Mesenteric fat pad (tissue), 1 donor: ENCODE results near the gene SPAG5. TPM values are rescaled to one million over a fixed set of nuclear protein-coding genes. Genes with fewer than 3 reads are reported as not detected.

Experiments
- DNase-seq: peaks from one replicate; pipeline ENCODE4 v3.0.0-alpha.2; 2020; ENCODE audit warnings: low spot score
- long read RNA-seq: library from polyadenylated mRNA; unstranded; transcript quantifications from one replicate; pipeline ENCODE4 v2.0.0, GENCODE V29; 2020
- total RNA-seq: library from RNA; stranded (reverse); fragmentation: NEBNext Ultra II Directional; extraction: Animal tissue kit (Norgen Biotek cat#: 25700); gene quantifications from one replicate; pipeline ENCODE4 v1.2.1, GENCODE V29; 2021
- donor health status: DM: yes; HTN: yes; CAD: no.

The SPAG5 gene, protein sequence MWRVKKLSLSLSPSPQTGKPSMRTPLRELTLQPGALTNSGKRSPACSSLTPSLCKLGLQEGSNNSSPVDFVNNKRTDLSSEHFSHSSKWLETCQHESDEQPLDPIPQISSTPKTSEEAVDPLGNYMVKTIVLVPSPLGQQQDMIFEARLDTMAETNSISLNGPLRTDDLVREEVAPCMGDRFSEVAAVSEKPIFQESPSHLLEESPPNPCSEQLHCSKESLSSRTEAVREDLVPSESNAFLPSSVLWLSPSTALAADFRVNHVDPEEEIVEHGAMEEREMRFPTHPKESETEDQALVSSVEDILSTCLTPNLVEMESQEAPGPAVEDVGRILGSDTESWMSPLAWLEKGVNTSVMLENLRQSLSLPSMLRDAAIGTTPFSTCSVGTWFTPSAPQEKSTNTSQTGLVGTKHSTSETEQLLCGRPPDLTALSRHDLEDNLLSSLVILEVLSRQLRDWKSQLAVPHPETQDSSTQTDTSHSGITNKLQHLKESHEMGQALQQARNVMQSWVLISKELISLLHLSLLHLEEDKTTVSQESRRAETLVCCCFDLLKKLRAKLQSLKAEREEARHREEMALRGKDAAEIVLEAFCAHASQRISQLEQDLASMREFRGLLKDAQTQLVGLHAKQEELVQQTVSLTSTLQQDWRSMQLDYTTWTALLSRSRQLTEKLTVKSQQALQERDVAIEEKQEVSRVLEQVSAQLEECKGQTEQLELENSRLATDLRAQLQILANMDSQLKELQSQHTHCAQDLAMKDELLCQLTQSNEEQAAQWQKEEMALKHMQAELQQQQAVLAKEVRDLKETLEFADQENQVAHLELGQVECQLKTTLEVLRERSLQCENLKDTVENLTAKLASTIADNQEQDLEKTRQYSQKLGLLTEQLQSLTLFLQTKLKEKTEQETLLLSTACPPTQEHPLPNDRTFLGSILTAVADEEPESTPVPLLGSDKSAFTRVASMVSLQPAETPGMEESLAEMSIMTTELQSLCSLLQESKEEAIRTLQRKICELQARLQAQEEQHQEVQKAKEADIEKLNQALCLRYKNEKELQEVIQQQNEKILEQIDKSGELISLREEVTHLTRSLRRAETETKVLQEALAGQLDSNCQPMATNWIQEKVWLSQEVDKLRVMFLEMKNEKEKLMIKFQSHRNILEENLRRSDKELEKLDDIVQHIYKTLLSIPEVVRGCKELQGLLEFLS
- total RNA-seq: 3.1 TPM
- long read RNA-seq: 0 reads

DNA sequence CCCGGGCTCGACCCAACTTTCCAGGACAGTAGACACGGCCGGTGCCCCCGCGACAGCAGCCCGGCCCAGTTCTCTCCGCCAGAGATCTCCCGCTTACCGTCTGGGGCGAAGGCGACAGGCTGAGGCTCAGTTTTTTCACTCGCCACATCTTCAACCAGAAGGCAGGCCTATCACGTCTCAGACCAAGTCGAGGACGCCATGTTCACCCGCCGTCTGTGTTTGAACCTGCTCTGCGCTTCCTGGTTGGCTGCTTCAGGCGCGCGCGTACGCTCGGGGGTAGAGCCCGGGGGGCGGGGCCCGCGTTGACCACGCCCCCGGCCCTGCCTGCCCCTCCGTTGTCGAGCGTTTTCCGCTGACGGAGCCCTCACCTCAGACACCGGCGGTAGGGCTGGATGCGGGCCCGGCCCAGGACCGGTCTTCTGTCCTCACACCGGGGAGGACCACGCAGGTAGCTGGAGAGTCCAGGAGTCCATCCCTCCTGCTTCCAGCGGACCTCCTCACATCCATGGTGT lies at the start of gene SPAG5:
SPAG5 (minus strand) TSS at position 227 of the 512 bp plus-strand sequence; CDS start at position 148, 79 bp downstream.
- DNase-seq: peak; percentile 98

DNA sequence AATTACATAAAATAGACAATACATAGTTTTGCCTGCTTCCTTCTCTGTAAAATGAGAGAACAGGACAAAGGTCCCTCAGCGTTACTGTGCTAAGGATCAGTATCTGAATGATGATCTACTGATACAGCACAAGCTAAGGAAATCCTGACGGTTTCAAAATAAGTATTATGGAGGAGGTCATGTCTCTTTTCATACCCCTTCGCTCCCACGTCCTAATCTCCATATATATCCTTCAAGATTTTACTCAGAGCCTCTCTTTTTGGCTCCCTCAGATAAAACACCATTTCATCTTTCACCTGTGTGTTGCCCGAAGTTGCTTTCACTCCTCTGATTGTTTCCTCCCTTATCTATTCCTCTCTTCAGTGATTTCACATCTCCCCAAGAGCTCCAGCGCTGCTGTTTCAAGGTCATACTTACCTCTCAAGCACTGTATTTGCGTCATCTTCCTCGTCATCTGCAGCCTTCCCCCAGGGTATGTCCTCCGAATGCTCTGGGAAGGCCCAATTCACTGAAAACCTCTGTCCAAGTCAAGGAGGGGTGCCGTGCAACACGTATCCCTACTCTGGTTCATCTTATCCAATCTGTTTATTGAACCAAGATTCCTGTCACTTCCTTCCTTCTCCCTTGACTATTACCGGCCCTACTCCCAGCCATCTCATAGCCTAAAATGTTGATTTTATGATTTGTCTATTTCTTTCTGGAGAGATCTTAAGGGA lies 47.4 kb upstream of the SPAG5 start:
- no peak for DNase-seq

DNA sequence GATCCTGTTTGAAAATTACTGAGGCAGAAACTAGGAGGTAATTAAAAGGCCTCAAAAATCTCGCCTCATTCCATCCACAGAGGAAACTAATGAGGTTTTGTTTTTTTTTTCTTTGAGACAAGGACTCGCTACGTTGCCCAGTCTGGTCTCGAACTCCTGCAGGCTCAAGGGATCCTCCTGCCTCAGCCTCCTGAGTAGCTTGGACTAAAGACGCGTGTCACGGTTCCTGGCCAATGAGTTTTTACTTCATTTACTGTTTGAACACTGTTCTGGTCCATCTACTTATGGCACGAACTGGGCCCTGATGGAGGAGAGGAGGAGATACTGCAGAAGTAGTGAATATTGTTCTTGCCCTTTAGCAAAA lies 46.7 kb upstream of the SPAG5 start:
- DNase-seq: no peak

DNA sequence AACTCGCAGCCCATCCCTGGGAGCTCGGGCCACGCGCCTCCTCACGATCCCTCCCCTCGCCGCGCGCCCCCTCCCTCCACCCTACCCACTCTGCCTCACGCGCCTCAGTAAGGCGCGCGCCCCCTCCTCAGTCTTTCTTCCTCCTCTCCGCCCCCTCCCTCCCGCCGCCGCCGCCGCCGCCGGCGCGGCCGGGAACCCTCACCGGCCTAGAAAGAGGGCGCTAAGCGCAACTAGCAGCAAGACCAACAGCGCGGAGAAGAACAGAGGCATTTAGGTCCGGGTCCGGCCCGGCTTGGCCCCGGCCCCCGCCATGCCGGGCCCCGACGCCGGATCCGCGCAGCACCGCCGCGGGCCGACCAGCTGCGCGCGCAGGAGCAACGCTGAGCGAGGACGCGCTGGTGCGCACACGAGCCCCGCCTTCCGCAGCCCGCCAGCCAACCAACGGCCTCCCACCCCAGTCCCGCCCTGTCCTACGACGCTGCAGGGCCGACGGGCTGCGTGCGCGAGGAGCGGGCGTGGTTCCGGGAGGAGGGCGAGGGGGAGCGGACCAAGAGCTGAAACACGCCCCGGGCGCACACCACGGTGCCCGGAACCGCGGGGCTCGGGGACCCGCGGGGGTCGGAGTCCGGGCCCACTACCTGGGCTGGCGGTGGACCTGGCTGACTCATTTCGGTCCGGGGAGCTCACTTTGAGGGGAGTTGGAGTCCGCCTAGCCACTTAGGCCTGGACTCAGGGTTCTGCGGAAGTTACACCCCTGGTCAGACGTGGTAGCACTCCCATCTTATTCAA lies 46.2 kb upstream of the SPAG5 start, which contains the start of gene BLTP2:
BLTP2 (minus strand) TSS at position 372 of the 789 bp plus-strand sequence; CDS start at position 270, 102 bp downstream.
- DNase-seq: peak; percentile 99

DNA sequence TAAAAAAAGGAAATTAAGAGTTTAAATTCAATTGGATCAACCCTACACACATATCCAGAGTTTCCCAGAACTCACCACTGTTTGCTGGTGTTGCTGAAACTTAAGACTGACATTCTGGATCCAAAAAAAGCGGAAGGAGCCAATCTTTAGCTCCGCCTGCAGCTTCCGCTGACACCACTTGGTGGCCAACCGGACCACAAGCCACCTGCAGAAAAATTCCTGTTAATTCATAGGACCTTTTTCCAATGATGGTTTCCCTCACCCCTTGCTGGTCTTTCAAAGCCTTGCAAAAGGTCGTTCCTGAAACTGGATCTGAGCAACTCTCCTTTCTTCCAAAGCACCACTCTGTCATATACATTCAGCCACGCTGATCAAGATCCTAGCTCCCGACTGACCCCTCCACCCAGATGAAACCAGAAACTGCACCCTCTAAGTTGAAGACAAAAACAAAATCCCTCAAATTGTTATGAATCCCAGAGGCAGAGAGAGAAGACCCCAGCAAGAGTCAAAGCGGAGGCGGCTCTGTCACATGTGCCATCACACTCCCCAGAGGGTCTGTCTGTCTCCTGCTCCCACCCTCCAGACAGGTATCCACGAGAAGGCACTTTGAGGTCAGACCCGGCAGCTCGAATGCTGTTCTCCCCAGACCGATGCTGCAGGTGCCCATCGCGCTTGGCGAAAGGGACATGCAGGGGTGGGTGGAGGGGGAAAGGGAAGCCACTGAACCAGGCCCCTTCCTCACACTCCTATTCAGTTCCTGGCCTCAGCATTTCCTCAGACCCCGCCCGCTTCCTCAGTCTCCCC lies 45.4 kb upstream of the SPAG5 start:
- no peak for DNase-seq

DNA sequence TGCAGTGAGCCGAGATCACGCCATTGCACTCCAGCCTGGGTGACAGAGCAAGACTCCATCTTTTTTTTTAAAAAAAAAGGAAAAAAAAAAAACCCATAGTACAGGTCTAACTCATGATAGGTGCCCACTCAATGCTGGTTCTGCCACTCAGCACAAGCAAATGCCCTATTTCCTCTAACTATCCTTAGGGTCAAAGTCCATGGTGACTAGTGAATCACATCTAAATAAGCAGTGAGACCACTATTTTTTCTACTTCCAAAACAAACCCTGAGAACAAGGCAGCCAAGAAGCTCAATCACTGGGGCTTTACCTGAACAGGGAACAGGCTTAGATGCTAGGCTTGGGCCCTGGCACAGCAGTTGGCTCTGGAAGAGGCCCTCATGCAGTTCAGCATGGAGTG lies 42.8 kb upstream of the SPAG5 start:
- no peak for DNase-seq

DNA sequence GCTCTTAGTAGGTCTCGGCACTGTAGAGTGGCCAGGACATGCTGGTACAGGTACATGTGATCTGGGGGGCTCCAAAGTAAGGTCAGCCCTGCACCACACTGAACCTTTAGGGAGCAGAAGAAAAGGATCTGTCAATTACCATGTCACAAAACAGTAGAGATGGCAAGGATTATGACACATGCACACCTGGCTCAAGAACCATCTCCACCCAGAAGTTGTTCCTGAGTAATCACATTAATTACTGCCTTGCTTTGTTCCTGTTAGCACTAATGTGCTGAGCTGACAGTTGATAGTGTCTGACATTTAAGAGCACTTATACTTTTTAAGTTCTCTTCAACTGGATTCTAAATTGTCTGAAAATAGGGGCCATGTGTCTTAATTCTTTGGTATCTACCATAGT lies 36.7 kb upstream of the SPAG5 start:
- no peak for DNase-seq

DNA sequence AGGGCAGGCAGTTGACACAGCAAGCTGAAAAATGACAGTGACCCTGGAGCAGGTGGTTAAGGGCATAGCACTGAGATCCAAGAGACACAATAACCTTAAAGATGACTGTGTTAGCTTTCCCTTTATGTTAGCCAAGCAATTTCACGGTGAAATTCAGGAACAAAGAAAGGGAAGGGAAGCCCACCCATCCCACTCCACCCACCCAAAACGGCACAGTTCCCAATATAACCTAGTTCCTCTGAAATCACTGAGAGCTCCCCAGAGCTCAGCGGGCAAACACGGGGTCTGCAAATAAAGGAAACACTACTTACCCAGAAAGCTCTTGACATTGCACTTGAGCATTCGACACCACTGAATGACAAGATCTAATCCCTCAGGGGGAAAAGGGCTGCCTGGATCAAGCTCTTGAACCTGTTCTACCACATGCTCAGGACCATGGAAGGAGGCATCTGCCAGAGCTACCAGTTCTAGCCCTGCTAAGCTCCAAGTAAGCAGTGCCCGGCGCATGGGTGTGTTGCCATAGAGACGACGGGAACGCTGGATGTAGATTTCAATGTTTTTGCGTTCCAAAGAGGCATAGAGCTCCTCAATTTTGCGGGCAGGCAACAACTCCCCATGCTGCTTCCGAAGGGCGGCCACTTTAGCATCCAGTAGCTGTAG lies 35.5 kb upstream of the SPAG5 start:
- peak; percentile 43 for DNase-seq

DNA sequence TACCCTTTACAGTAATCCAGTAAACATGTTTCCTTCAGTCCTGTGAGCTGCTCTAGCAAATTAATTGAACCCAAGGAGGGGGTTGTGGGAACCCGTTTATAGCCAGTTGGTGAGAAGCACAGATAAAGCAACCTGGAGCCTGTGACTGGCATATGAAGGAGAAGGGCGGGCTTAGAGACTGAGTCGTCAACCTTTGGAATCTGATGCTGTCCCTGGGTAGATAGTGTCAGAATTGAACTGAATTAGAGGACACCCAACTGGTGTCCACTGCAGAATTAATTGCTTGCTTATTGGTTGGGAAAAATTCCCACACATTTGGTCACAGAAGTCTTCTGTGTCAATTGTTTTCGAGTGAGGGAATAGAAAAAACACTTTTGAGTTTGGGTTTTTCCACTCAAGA lies 28.0 kb upstream of the SPAG5 start:
- DNase-seq: no peak

DNA sequence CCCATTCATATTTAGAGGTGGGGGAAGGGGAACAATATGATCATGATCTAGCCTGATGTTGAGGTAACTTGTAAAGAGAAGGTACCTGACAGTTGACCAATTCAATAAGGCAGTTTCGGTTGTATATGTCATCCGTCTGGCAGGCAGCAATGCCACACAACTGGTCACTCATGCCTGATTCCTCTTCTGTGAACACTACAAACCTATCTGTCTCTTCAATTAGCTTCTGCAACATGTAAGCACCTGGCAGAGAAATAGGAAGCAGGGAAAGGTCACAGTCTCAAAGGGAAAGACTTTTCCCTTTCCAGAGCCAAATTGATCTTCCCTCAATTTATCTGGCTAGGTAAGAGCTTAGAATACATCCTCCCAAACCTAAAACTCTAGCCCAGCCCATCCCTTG lies 25.3 kb upstream of the SPAG5 start:
- DNase-seq: peak; percentile 1

DNA sequence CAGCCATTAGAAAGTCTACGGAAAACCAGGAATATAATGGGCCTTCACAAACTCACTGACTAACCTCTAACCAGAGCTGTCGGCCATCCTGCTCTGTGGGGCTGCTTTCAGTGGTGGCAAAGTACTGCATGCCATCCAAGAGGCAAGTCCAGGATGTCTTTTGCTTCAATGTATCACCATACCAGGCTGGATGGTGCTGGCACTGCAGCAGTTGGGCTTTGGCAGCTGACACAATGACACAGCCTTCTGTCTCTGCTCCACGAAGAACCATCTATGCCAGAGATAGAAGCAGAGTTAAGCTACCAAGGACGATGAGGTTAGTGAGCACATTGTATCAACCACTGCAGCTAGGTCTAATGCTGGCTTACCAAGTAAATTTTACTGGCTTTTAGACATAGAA lies 24.9 kb upstream of the SPAG5 start:
- peak; percentile 43 for DNase-seq

DNA sequence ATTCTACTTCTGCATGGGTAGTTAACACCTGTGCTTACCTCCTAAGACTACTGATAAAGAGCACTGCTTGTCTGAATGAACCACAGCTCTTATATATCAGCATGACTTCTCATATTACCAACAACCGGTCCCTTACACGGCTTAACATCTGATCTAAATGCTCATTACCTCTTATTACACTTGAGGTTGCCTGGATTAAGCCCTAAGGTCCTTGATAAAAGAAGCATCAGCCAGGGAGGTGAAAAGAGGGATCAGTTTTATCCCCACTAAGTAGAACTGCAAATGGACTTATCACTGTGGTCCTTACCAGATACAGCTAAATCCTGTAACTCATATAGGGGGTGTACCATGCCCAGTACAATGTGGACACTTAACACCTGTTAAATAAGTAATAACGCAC lies 23.4 kb upstream of the SPAG5 start:
- DNase-seq: no peak

DNA sequence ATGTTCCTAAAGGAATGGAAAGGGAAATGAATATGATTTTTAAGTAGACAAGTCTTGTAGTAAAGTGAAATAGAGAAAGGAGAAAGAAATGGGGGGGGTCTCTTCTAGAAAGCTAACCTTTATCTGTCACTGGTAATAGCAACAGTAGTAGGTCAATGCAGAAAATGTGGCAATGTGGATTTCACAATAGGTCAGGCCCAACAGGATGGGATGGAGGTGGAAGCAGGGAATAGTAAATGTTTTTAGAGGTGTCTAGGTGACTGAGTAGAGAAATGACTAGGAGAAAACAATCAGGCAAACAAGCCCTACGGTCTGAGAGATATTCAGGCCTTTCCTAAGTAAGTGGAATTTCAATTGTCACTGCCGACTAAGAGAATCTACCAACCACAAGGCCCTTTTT lies 21.2 kb upstream of the SPAG5 start:
- DNase-seq: no peak

DNA sequence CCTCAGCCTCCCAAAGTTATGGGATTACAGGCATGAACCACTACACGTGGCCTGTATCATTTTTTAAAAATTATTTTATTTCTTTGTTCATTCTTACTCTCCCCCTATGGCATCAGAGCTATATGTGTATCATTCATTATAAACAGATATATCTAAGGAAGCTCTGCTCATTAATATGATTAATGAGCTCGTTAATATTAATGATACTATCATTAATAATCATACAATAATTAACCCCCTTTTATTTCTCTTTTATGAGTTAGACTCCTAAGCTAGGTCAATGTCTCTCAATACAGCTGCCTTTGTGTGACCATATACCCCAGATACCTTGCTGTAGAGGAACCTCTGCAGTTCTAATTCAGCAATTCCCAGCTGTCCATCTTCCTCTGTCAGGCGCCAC lies 19.6 kb upstream of the SPAG5 start:
- DNase-seq: no peak

DNA sequence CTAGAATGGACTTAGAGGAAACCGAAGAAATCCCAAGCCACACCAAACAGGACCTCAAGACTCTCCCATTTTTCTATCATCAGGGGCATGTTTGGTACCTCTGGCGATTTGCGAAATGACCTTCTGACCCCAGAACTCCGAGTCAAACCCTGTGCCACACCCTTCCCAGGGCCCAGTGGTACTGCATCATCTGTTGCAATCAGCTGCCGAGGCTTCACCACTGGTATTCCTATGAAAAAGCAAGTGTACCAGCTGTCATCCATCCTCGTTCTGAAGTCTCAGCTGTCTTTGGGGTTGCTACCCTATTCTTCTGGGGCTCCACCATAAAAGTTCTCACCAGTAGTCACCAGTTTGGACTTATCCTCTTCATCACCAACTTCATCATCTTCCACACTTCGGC lies 17.5 kb upstream of the SPAG5 start:
- DNase-seq: peak; percentile 53

DNA sequence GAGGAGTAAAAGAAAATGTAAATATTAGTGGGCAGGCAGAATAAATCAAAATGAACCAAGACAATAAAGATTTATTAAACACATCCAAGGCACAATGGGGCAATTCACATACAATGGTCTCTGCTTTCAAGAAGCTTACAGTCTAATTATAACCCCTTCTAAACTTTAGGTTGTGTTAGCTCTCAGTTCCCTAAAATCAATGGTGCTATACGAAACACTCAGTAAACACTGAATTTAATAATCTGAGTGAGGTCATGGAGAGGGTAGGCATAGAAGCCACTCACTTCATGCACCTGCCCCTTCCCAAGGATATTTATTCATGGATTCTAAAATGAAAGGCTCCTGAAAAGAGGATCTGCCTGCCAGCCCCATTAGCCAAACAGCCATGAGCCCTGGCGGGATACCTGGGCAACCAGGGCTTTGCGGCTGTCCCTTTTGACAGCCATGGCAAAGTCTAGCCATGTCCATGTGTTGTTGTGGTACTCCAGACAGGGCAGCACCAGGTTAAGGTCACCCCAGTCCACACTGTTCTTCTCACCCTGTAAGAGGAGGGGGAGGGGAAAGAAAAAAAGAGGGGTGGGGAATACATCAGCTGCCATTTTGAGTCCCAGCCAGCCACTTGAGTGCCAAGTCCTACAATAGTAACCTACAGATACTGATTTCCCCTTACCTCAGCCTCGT lies 16.6 kb upstream of the SPAG5 start:
- DNase-seq: peak; percentile 53

DNA sequence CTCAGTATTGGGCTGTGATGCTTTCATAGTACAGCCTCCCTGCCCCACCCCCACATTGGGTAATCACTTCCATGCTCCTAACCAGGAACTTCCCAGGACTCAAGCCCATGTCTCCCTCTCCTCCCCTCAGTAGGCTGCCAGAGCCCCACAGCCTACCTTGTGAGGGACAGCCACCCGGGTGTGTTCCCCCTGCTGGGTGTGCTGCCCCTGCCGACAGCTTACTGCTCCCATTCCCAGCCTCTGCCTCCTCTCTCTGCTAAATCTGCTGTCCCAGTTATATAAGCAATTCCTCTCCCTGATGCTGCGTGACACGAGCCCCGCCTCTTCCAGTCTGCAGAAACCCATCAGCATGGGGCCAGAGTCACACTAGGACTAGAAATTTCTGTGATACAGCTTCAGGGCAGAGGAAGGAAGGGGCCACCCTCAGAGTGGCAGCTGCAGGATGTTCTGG lies 15.1 kb upstream of the SPAG5 start, which contains the start of gene RSKR:
RSKR (minus strand) TSS at position 255 of the 451 bp plus-strand sequence; CDS start at position 231, 24 bp downstream.
- peak; percentile 20 for DNase-seq
